ES-I3 (cell line): ENCODE data around the gene KATNAL1.

ENCODE experiments used
- H3K36me3 ChIP-seq: 2 replicates; pipeline ENCODE4 v1.6.1; 2013; ENCODE audit warnings: mild to moderate bottlenecking, low read length, control low read depth, moderate library complexity; ENCODE audit not compliant: insufficient read depth
- H3K4me1 ChIP-seq: 2 replicates; pipeline ENCODE4 v1.6.1; 2013; ENCODE audit warnings: mild to moderate bottlenecking, control low read depth, low read length; ENCODE audit not compliant: insufficient read depth
- H3K9ac ChIP-seq: 2 replicates; pipeline ENCODE4 v1.6.1; 2013; ENCODE audit warnings: low read depth, mild to moderate bottlenecking, low read length, moderate library complexity
- H3K9me3 ChIP-seq: 2 replicates; pipeline ENCODE4 v1.6.1; 2013; ENCODE audit warnings: mild to moderate bottlenecking, low read length, moderate library complexity; ENCODE audit not compliant: control insufficient read depth, insufficient read depth

KATNAL1 gene

DNA sequence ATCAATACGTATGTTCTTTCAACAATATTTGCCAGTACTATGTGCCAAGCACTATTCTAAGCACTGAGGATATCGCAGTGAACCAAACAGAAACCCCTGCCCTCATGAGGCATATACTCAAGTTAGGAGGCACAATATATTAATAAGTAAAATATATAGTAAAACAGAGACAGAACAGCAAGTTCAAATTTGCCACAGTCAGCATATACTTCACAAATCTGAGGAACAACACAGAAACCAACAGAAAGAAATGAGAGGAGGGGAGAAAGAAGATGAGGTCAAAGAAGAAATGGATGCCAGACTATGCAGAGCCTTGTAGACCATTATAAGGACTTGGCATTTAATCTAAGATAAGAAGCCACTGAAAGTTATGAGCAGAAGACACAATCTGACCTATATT is 59.9 kb downstream of the KATNAL1 start:
- Histone ChIP-seq H3K36me3 (no peaks in the 10 kb centered on the region), H3K9me3 (peaks cover 7% of the 10 kb centered on the region), H3K4me1 (no peaks in the 10 kb centered on the region), H3K9ac (no peak overlapping the region)

- Histone ChIP-seq H3K36me3 (no peaks in the 10 kb centered on the region), H3K9ac (no peak overlapping the region), H3K9me3 (no peaks in the 10 kb centered on the region), H3K4me1 (no peaks in the 10 kb centered on the region)
These were observed 65.8 kb downstream of the KATNAL1 start for GRCh38 chr13:30241532-30241931.

DNA sequence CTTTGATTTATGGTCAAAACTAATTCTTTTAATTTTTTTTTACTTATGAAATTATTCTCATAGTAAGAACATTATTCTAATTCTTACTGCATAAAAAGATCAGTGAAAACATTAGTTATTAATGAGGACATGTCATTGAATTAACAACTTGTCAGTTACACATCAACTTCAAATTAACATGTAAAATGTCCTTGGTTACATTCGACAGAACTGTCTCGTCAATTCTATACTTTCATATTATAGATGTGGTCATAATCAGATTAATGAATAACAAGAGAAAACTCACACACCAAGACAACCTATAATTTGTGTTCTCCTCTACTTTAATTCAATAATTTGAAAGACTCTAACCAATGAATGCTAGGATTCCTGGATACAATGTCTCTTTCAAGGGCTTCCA is 66.7 kb downstream of the KATNAL1 start:
- no peaks in the 10 kb centered on the region for H3K4me1 ChIP-seq
- no peak overlapping the region for H3K9ac ChIP-seq

DNA sequence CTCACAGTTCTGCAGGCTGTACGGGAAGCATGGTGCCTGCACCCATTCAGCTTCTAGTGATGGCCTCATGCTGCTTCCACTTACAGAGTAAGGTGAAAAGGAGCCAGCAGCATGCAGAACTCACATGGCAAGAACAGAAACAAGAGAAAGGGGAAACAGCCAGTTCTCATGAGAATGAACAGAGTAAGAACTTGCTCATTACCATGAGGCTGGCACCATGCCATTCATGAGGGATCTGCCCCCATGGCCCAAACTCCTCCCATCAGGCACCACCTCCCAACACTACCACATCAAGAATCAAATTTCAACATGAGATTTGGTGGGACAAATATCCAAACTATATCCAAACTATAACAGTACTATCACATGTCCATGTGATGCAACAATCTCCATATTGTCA is 72.1 kb downstream of the KATNAL1 start:
- Histone ChIP-seq H3K9me3 (no peaks in the 10 kb centered on the region), H3K36me3 (no peaks in the 10 kb centered on the region), H3K4me1 (no peaks in the 10 kb centered on the region; the same call in 1 of the 2 replicates), H3K9ac (no peak overlapping the region)

More for the DNA sequence above, 66.7 kb downstream of the KATNAL1 start:
- Histone ChIP-seq H3K36me3 (no peaks in the 10 kb centered on the region), H3K9me3 (no peaks in the 10 kb centered on the region)

- Histone ChIP-seq H3K9me3 (no peaks in the 10 kb centered on the region), H3K4me1 (no peaks in the 10 kb centered on the region; the same call in 1 of the 2 replicates), H3K9ac (no peak overlapping the region), H3K36me3 (no peaks in the 10 kb centered on the region)
These were observed 72.7 kb downstream of the KATNAL1 start for GRCh38 chr13:30234619-30235162.

DNA sequence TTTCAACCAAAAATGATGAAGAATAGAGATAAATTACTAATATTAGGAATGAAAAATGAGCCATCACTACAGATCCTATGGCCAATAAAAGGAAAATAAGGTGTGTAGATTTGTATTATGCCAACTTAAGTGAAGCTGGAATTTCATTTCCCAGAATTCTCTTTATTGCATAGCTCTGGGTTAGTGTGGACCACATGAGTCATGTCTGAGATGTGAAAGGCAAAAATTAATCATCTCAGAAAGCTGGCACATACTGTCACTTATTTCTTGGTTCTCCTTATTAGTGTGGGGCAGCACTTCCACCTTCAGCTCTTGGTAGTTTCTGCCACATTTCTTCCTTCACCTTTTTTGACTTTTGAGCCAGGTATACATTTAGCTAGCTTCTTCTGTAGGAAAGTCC is 82.6 kb downstream of the KATNAL1 start:
- peaks cover 5% of the 10 kb centered on the region for H3K9me3 ChIP-seq

GRCh38 chr13:30222254-30222653 is 85.1 kb downstream of the KATNAL1 start:
- Histone ChIP-seq H3K36me3 (peaks cover 2% of the 10 kb centered on the region; the same call in 1 of the 2 replicates), H3K4me1 (no peaks in the 10 kb centered on the region), H3K9me3 (peaks cover 5% of the 10 kb centered on the region), H3K9ac (no peak overlapping the region)

More for the DNA sequence above, 82.6 kb downstream of the KATNAL1 start:
- H3K36me3 ChIP-seq: peaks cover 2% of the 10 kb centered on the region; the same call in 1 of the 2 replicates
- H3K4me1 ChIP-seq: no peaks in the 10 kb centered on the region
- H3K9ac ChIP-seq: no peak overlapping the region

DNA sequence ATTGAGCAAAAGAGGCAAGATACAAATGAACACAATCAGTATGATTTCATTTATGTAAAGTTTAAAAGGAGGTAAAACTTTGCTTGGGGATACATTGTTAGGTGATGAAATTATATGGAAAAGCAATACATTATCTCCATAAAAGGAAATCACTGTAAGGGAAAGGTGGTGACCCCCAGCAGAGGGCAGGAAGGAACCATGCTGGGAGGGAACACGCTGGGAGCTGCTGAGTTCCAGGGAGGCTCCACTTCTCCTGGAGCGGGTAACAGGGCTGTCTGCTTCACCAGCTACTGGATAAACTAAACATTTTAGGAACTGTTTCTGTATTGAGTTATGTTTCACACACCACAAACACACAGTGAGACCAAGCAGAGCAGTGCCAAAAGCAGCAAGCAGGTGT is 91.2 kb downstream of the KATNAL1 start:
- Histone ChIP-seq H3K4me1 (no peaks in the 10 kb centered on the region), H3K9ac (no peak overlapping the region), H3K9me3 (no peaks in the 10 kb centered on the region), H3K36me3 (no peaks in the 10 kb centered on the region)

DNA sequence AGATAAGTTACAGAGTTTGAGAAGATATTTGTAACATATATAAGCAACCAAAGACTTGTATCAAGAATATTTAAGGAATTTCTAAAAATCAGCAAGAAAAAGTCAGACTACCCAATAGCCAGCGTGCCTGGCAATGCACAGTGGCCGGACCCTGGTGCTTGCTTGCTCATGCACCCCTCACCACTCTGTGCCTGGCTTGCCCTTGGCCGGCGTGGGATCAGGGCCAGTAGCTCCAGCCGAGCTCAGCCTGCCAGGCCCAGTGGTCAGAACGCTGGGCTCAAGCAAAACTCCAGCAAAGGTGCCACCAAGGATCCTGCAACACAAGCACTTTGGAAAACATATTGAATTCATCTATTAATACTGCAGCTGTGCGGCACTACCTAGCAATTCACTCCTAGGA is 95.1 kb downstream of the KATNAL1 start:
- no peak overlapping the region for H3K9ac ChIP-seq
- no peaks in the 10 kb centered on the region for H3K36me3 ChIP-seq
- H3K4me1 ChIP-seq: no peaks in the 10 kb centered on the region
- no peaks in the 10 kb centered on the region for H3K9me3 ChIP-seq

- H3K36me3 ChIP-seq: no peaks in the 10 kb centered on the region
- no peaks in the 10 kb centered on the region for H3K9me3 ChIP-seq
- no peak overlapping the region for H3K9ac ChIP-seq
- H3K4me1 ChIP-seq: no peaks in the 10 kb centered on the region
These were observed 95.6 kb downstream of the KATNAL1 start for GRCh38 chr13:30211745-30212144.

GRCh38 chr13:30204564-30204963 is 102.8 kb downstream of the KATNAL1 start:
- Histone ChIP-seq H3K4me1 (no peaks in the 10 kb centered on the region), H3K9me3 (no peaks in the 10 kb centered on the region), H3K9ac (no peak overlapping the region), H3K36me3 (no peaks in the 10 kb centered on the region)

DNA sequence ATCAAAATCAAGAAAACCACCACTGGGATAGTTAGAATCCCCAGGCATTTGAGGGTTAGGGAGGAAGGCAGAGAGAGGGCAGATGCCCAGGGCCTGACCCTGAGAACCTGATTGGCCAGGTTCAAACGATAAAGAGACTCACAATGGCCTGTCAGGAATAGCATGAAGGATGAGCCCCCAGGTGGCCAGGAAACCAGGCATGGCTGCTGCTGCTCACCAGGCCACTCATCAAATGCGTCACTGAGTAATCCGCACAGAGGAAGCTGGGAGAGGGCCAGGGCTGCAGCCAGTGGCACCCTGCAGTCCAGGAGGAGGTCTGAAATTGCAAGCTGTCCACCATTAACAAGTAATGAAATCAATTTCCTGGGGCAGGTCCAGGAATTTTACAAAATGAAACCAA is 111.3 kb downstream of the KATNAL1 start:
- Histone ChIP-seq H3K9me3 (no peaks in the 10 kb centered on the region), H3K9ac (no peak overlapping the region), H3K36me3 (no peaks in the 10 kb centered on the region), H3K4me1 (peaks cover 4% of the 10 kb centered on the region; the same call in 1 of the 2 replicates)

DNA sequence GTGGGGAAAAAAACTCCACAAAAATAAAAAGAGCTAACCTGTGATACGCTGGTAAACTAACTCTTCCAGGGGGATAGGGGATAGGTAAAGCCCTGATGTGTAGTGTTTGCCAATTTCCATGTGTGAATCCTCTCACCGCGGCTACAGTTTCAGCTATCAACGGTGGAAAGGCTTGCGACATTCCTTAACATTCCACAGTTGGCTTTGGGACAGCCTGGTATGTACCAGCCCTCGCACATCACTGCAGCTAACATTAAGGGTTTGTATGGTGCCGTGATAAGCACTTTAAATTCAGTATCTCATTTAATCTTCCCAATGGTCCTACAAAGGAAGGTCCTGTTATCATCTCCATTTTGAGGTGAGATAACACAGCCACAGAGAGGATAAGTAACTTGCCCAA is 112.4 kb downstream of the KATNAL1 start:
- Histone ChIP-seq H3K9me3 (no peaks in the 10 kb centered on the region), H3K36me3 (no peaks in the 10 kb centered on the region), H3K9ac (no peak overlapping the region), H3K4me1 (peaks cover 4% of the 10 kb centered on the region; the same call in 1 of the 2 replicates)

DNA sequence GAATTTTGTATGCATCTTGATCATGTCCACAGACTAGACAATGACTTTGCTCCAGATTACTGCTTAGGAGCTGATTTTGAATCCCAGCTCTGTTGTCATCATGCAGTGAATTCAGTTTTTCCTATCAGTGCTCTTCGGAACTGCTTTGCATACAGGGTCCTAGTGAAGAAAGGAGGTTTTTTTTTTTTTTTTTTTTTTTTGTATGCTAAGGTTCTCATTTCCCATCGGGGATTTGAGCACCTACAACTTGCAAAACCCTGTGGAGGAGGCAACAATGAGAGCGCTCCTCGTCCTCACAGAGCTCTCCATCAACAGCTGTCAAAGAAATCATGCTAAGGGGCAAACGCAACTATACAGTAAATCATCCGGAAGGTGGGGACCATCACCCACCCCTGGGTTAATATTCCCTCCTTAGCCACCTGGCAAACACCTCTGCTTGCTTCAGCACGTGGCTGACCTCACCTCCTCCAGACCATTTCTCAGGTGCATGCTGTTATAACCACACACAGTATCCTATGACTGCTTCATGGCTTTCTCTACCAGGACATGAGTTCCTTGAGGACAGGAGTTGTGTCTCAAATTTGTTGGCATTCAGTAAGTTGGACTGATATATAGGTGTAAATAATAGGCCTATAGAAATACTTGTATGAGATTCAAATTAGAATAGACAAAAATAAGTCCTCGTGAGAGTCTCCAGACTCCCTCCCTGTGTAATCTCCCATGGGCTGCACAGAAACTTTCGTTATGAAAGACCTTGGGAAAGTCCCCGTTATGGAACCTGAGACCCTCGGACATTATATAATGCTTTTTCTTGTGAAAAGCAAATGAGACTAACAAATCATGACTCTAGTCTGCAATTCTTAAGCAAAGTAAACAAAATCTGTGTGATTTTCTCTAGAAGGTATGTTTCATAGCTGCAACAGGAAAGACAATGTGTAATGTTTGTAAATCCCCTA is 113.8 kb downstream of the KATNAL1 start:
- H3K9ac ChIP-seq: no peak overlapping the region
- peaks cover 4% of the 10 kb centered on the region; the same call in 1 of the 2 replicates for H3K4me1 ChIP-seq
- no peaks in the 10 kb centered on the region for H3K36me3 ChIP-seq
- no peaks in the 10 kb centered on the region for H3K9me3 ChIP-seq
